Nephron (organoid): ENCODE data around the gene PRKCA.
"Not testable (repeated sequence)": the region's sequence is repeated elsewhere in the genome, so short reads cannot be mapped to it uniquely, and the experiment has no call there.

Experiments used
- H3K27ac Mint-ChIP-seq, 3 experiments: 2 replicates each; pipeline ENCODE4 v1.8.0; 2020; ENCODE audit warnings: mixed read lengths in 3 of 3, mild to moderate bottlenecking in 2 of 3, moderate library complexity in 1 of 3
- H3K27me3 Mint-ChIP-seq: 2 replicates; pipeline ENCODE4 v1.8.0; 2021; ENCODE audit warnings: low read depth, mild to moderate bottlenecking, moderate library complexity, mixed read lengths
- H3K36me3 Mint-ChIP-seq: 2 replicates; pipeline ENCODE4 v1.8.0; 2020; ENCODE audit warnings: low read depth, mixed read lengths
- H3K4me1 Mint-ChIP-seq: 2 replicates; pipeline ENCODE4 v1.8.0; 2020; ENCODE audit warnings: mixed read lengths
- H3K4me3 Mint-ChIP-seq, 3 experiments: 2 replicates each; pipeline ENCODE4 v1.8.0; 2020; ENCODE audit warnings: mild to moderate bottlenecking in 3 of 3, mixed read lengths in 3 of 3, moderate library complexity in 2 of 3
- H3K9me3 Mint-ChIP-seq: 2 replicates; pipeline ENCODE4 v1.8.0; 2020; ENCODE audit warnings: mixed read lengths
- CTCF ChIP-seq, 3 experiments: fragments of 200-600 bp; sonication (generic); IDR thresholded peaks; one replicate each; pipeline ENCODE4 v1.5.0; 2021; ENCODE audit warnings: antibody characterized with exemption in 3 of 3; ENCODE audit not compliant: unreplicated experiment in 3 of 3

PRKCA gene

GRCh38 chr17:66724581-66725341 lies 422.3 kb downstream of the PRKCA start:
- Mint-ChIP-seq H3K4me3 (no peak overlapping the region), H3K9me3 (no peaks in the 10 kb centered on the region), H3K4me1 (peaks cover 34% of the 10 kb centered on the region), H3K36me3 (no peaks in the 10 kb centered on the region), H3K27ac (peak overlapping the region; percentile 43 to 76 (median 71)), H3K27me3 (peaks cover 12% of the 10 kb centered on the region)
- no peak for TF ChIP-seq CTCF (IDR thresholded peaks at IDR 0.05; ENCODE audit: unreplicated experiment in 3 of 3)

GRCh38 chr17:66725438-66725837 lies 423.0 kb downstream of the PRKCA start:
- H3K9me3 Mint-ChIP-seq, H3K4me3 Mint-ChIP-seq, H3K36me3 Mint-ChIP-seq: not testable (repeated sequence)
- Mint-ChIP-seq H3K27ac (peak overlapping the region; percentile 43 to 76 (median 71)), H3K4me1 (peaks cover 40% of the 10 kb centered on the region), H3K27me3 (peaks cover 12% of the 10 kb centered on the region)

- H3K9me3 Mint-ChIP-seq, result no peaks in the 10 kb centered on the region
- H3K4me3 Mint-ChIP-seq, result no peak overlapping the region
- TF ChIP-seq CTCF (IDR thresholded peaks at IDR 0.05; ENCODE audit: unreplicated experiment in 3 of 3), result no peak
- H3K27ac Mint-ChIP-seq, result no peak overlapping the region
- peaks cover 40% of the 10 kb centered on the region for H3K4me1 Mint-ChIP-seq
- H3K27me3 Mint-ChIP-seq, result peaks cover 12% of the 10 kb centered on the region
- H3K36me3 Mint-ChIP-seq, result no peaks in the 10 kb centered on the region
Observed at GRCh38 chr17:66725956-66726355, 423.5 kb downstream of the PRKCA start.

- Mint-ChIP-seq H3K9me3 (no peaks in the 10 kb centered on the region), H3K4me3 (no peak overlapping the region), H3K27me3 (peaks cover 12% of the 10 kb centered on the region), H3K36me3 (no peaks in the 10 kb centered on the region), H3K4me1 (peaks cover 40% of the 10 kb centered on the region), H3K27ac (no peak overlapping the region)
- TF ChIP-seq CTCF (IDR thresholded peaks at IDR 0.05; ENCODE audit: unreplicated experiment in 3 of 3), result no peak
Observed at GRCh38 chr17:66726371-66726770, 424.0 kb downstream of the PRKCA start.

GRCh38 chr17:66726846-66727245 lies 424.4 kb downstream of the PRKCA start:
- H3K27me3 Mint-ChIP-seq, result peaks cover 12% of the 10 kb centered on the region
- H3K4me3 Mint-ChIP-seq, result no peak overlapping the region
- H3K36me3 Mint-ChIP-seq, result no peaks in the 10 kb centered on the region
- no peak for TF ChIP-seq CTCF (IDR thresholded peaks at IDR 0.05; ENCODE audit: unreplicated experiment in 3 of 3)
- peak overlapping the region in 1 of 3 experiments; percentile 13 for H3K27ac Mint-ChIP-seq
- no peaks in the 10 kb centered on the region for H3K9me3 Mint-ChIP-seq
- H3K4me1 Mint-ChIP-seq, result peaks cover 40% of the 10 kb centered on the region

- H3K4me1 Mint-ChIP-seq, result peaks cover 33% of the 10 kb centered on the region
- peaks cover 12% of the 10 kb centered on the region for H3K27me3 Mint-ChIP-seq
- TF ChIP-seq CTCF (IDR thresholded peaks at IDR 0.05; ENCODE audit: unreplicated experiment in 3 of 3), result peak; percentile 73 to 75 (median 73)
- peak overlapping the region in 1 of 3 experiments; percentile 76 for H3K27ac Mint-ChIP-seq
- H3K4me3 Mint-ChIP-seq, result no peak overlapping the region
- H3K9me3 Mint-ChIP-seq, result no peaks in the 10 kb centered on the region
- no peaks in the 10 kb centered on the region for H3K36me3 Mint-ChIP-seq
Observed at GRCh38 chr17:66727634-66728570, 425.5 kb downstream of the PRKCA start.
